K562 (cell line): ENCODE measurements around the gene TVP23A. TPM values are rescaled to one million over a fixed set of nuclear protein-coding genes. Genes with fewer than 3 reads are reported as not detected.

ENCODE experiments used
- ATAC-seq: fragments of 200-7000 bp; cut with Tn5 transposase; 3 replicates; pipeline ENCODE4 v1.9.1; 2020; ENCODE audit warnings: moderate library complexity
- BruUV-seq: library from RNA; stranded (reverse); fragments of 400-500 nt; replicated peaks from 2 replicates; lab custom pipeline; 2021; lab: Mats Ljungman, UMichigan
- CTCF ChIA-PET: fragments of 300-600 bp; formaldehyde crosslinking; extraction: SDS; loops from one replicate; lab custom pipeline; 2021; ENCODE audit warnings: low intra/inter-chr PET ratio; lab: Yijun Ruan, JAX
- POLR2A ChIA-PET: fragments of 300-600, 350-650 bp; sonication (Branson Sonifier 250); formaldehyde crosslinking; extraction: SDS; loops from one replicate; lab custom pipeline; 2021; ENCODE audit warnings: antibody characterized with exemption, inconsistent platforms; lab: Yijun Ruan, JAX
- DNase-seq, 4 experiments: peaks; one replicate each; pipeline versions ENCODE4 v3.0.0 to v3.0.0-alpha.2; 2011 to 2018; ENCODE audit warnings: low spot score in 3 of 4, mixed read lengths in 3 of 4; ENCODE audit errors: extremely low read depth in 1 of 4
- FAIRE-seq: peaks from 2 replicates; lab custom pipeline; 2011; peaks lifted over from hg19 to GRCh38; lab: Jason Lieb, UNC
- H2AFZ ChIP-seq: 2 replicates; pipeline ENCODE4 v1.6.0; 2011; ENCODE audit warnings: low read depth, low read length, control low read depth, inconsistent platforms
- H3K27ac ChIP-seq: fragments of 200-600 bp; 3 replicates; pipeline ENCODE4 v1.8.0; 2011; ENCODE audit warnings: low read depth, mild to moderate bottlenecking, control low read depth, inconsistent platforms, low read length, moderate library complexity, mixed read lengths; ENCODE audit errors: extremely low read depth
- H3K27me3 ChIP-seq, 2 experiments: fragments of 300-600 bp in 1 of 2; 2 replicates in 1 of 2; 3 replicates in 1 of 2; pipeline versions ENCODE4 v1.6.0 to v1.8.0; 2011; ENCODE audit warnings: inconsistent platforms in 2 of 2, low read length in 2 of 2, mild to moderate bottlenecking in 1 of 2, mixed read lengths in 1 of 2, moderate library complexity in 1 of 2; ENCODE audit not compliant: control insufficient read depth in 2 of 2, insufficient read depth in 2 of 2
- H3K36me3 ChIP-seq: fragments of 300-600 bp; 3 replicates; pipeline ENCODE4 v1.8.0; 2011; ENCODE audit warnings: mild to moderate bottlenecking, low read length, inconsistent platforms; ENCODE audit not compliant: control insufficient read depth, insufficient read depth
- H3K4me1 ChIP-seq, 2 experiments: fragments of 200-600 bp in 1 of 2; replicated peaks in 1 of 2; 2 replicates in 1 of 2; 3 replicates in 1 of 2; pipeline versions ENCODE4 v1.5.1 to v1.8.0; 2011; ENCODE audit warnings: inconsistent platforms in 2 of 2, low read length in 2 of 2, mild to moderate bottlenecking in 1 of 2, mixed read lengths in 1 of 2, moderate library complexity in 1 of 2; ENCODE audit not compliant: control insufficient read depth in 2 of 2, insufficient read depth in 2 of 2
- H3K4me2 ChIP-seq: 2 replicates; pipeline ENCODE4 v1.6.1; 2011; ENCODE audit warnings: low read length, control low read depth, inconsistent platforms, mixed read lengths; ENCODE audit not compliant: insufficient read depth
- H3K4me3 ChIP-seq: fragments of 200-600 bp; sonication (generic), shearing (Covaris generic); 2 replicates; pipeline ENCODE4 v1.5.1; 2016; ENCODE audit warnings: control low read depth, inconsistent platforms
- H3K79me2 ChIP-seq: fragments of 200-600 bp; 3 replicates; pipeline ENCODE4 v1.8.0; 2011; ENCODE audit warnings: low read length, inconsistent platforms; ENCODE audit not compliant: control insufficient read depth, insufficient read depth
- H3K9ac ChIP-seq, 2 experiments: 2 replicates each; pipeline versions ENCODE4 v1.6.0 to v1.6.1; 2011; ENCODE audit warnings: low read depth in 2 of 2, low read length in 2 of 2, control low read depth in 1 of 2, inconsistent platforms in 1 of 2, mild to moderate bottlenecking in 1 of 2, mixed read lengths in 1 of 2; ENCODE audit not compliant: insufficient read depth in 1 of 2
- H3K9me1 ChIP-seq: one replicate; pipeline ENCODE4 v1.6.0; 2011; ENCODE audit warnings: inconsistent platforms, mild to moderate bottlenecking, low read length, moderate library complexity; ENCODE audit not compliant: control insufficient read depth, insufficient read depth
- H3K9me3 ChIP-seq: replicated peaks from 2 replicates; pipeline ENCODE4 v1.5.1; 2011; ENCODE audit warnings: low read depth, low read length, inconsistent platforms; ENCODE audit not compliant: control insufficient read depth, insufficient read depth
- H4K20me1 ChIP-seq: replicated peaks from 2 replicates; pipeline ENCODE4 v1.6.1; 2011; ENCODE audit warnings: low read length, inconsistent platforms, mixed read lengths; ENCODE audit not compliant: control insufficient read depth, insufficient read depth
- C11orf30 ChIP-seq: fragments of 450-650 bp; IDR thresholded peaks from 2 replicates; pipeline ENCODE4 v1.6.1; 2016; ENCODE audit warnings: low read depth, mild to moderate bottlenecking
- MAFF ChIP-seq: IDR thresholded peaks from 2 replicates; pipeline ENCODE4 v1.6.1; 2012; ENCODE audit warnings: low read length, improper control_type of control experiment
- MAFG ChIP-seq: fragments of 450-650 bp; conservative IDR thresholded peaks from 2 replicates; pipeline ENCODE4 v1.6.1; 2016; ENCODE audit warnings: missing genetic modification characterization, missing compliant biosample characterization
- MAFK ChIP-seq: IDR thresholded peaks from 2 replicates; pipeline ENCODE4 v1.6.1; 2011; ENCODE audit warnings: low read length, improper control_type of control experiment
- POLR2AphosphoS5 ChIP-seq: IDR thresholded peaks from 2 replicates; pipeline ENCODE4 v1.6.1; 2011; ENCODE audit warnings: mild to moderate bottlenecking, low read depth, low read length, moderate library complexity; ENCODE audit not compliant: control insufficient read depth, insufficient read depth
- TAL1 ChIP-seq: fragments of 450-650 bp; IDR thresholded peaks from 2 replicates; pipeline ENCODE4 v1.6.1; 2016; ENCODE audit warnings: mild to moderate bottlenecking
- VEZF1 ChIP-seq: fragments of 200-800 bp; sonication (Bioruptor generic); IDR thresholded peaks from 2 replicates; pipeline ENCODE4 v1.6.1; 2017; ENCODE audit warnings: missing genetic modification characterization, missing compliant biosample characterization
- ZNF316 ChIP-seq: fragments of 450-650 bp; IDR thresholded peaks from 2 replicates; pipeline ENCODE4 v1.6.1; 2016
- ZNF76 ChIP-seq: fragments of 250-450 bp; sonication (Bioruptor Pico); IDR thresholded peaks from 2 replicates; pipeline ENCODE4 v1.4.0; 2020; ENCODE audit warnings: mild to moderate bottlenecking, moderate library complexity, borderline replicate concordance
- WGBS: fragments of 100-300 bp; shearing (Covaris generic); methylation state at CpG from one replicate; pipeline ENCODE4 v1.1.6; 2016; ENCODE audit warnings: low coverage, mixed read lengths; ENCODE audit not compliant: insufficient coverage; ENCODE audit errors: missing lambda C conversion rate; 5-methylcytosine and 5-hydroxymethylcytosine counted together
- in situ Hi-C: fragments of 300-500 bp; cut with MboI; formaldehyde crosslinking; loops from 4 replicates; pipeline ENCODE4 v1.15.0; 2018; ENCODE audit warnings: inconsistent platforms, mixed read lengths
- intact Hi-C: fragments of 100-400 bp; cut with micrococcal nuclease; formaldehyde crosslinking; loops from 2 replicates; pipeline ENCODE4 v1.14.2; 2022
- polyA plus RNA-seq, 8 experiments: library from polyadenylated mRNA; depleted of rRNA in 4 of 8; stranded (reverse) in 5 of 8; unstranded in 3 of 8; fragments of >200 nt; fragmentation: Nextera tagmentation in 2 of 8; fragmentation: Illumina TruSeq in 1 of 8; extraction: Ambion mirVana in 2 of 8; extraction: Trizol in 1 of 8; gene quantifications; 2 replicates each; pipeline versions ENCODE4 v1.2.1 to v1.2.3, GENCODE V29; 2011 to 2014; ENCODE audit warnings: inconsistent platforms in 1 of 8, missing spikeins in 1 of 8
- total RNA-seq, 7 experiments: library from RNA; depleted of rRNA in 6 of 7; stranded (reverse); fragments of >200 nt in 6 of 7; fragmentation: Illumina TruSeq in 2 of 7; extraction: Trizol in 2 of 7; gene quantifications; 2 replicates each; pipeline versions ENCODE4 v1.2.1 to v1.2.3, GENCODE V29; 2011 to 2021; ENCODE audit warnings: low replicate concordance in 1 of 7

Gene TVP23A
- total and polyA plus RNA-seq, 9 of the 15 experiments (the other 6 are each of a cell fraction or from before 2014, with no cell fraction given), result 0.04 to 0.77 (median 0.10) TPM; not detected in 3

- in situ Hi-C loops (no loop called here), intact Hi-C loops (no loop called here)
- Histone ChIP-seq H3K36me3 (no peaks in the 10 kb centered on the region), H3K27ac (no peak overlapping the region), H3K4me2 (no peak overlapping the region), H2AFZ (no peak overlapping the region), H3K79me2 (no peaks in the 10 kb centered on the region), H3K4me1 (peaks cover 0 to 8% of the 10 kb centered on the region in 2 experiments; a peak in 2 of 5 replicates), H4K20me1 (peaks cover 4% of the 10 kb centered on the region), H3K9me3 (no peaks in the 10 kb centered on the region), H3K4me3 (no peak overlapping the region), H3K9ac (no peak overlapping the region), H3K27me3 (peaks cover 6 to 56% of the 10 kb centered on the region in 2 experiments), H3K9me1 (no peaks in the 10 kb centered on the region)
- TF ChIP-seq MAFF, result peak; percentile 75
- no peak for TF ChIP-seq ZNF76 (CRISPR knock-in tag)
- TF ChIP-seq POLR2AphosphoS5, result no peak
- TF ChIP-seq ZNF316, result peak; percentile 84
- TF ChIP-seq C11orf30, result peak; percentile 75
- peak; percentile 65 for TF ChIP-seq MAFG (tag)
- peak; percentile 83 for TF ChIP-seq MAFK
- no peak for TF ChIP-seq TAL1
- no peak for TF ChIP-seq VEZF1 (CRISPR knock-in tag)
- FAIRE-seq (no peak), DNase-seq (no peak), ATAC-seq (no peak)
- CTCF ChIA-PET, result interaction anchor here (0.6 kb wide), 1 partner anchor 11 kb away, joined by 3 read pairs; no protein-coding TSS in a partner anchor
- no TSS peak for BruUV-seq
- POLR2A ChIA-PET, result interaction anchor here (0.6 kb wide), 1 partner anchor 609 kb away, joined by 3 read pairs; no protein-coding TSS in a partner anchor
- WGBS, result 0% methylated on average over 1 of the region's 1 CpG
Measured at GRCh38 chr16:10820546-10820945, 2.0 kb upstream of the TVP23A start.
